Spleen (tissue), 7 donors: ENCODE measurements around the gene NEBL.

Experiments
- CTCF ChIP-seq, 11 experiments: fragments of 200-600 bp in 7 of 11; fragments of 450-650 bp in 4 of 11; sonication (generic) in 4 of 11; IDR thresholded peaks in 8 of 11; conservative IDR thresholded peaks in 3 of 11; 1 replicate in 7 of 11; 2 replicates in 4 of 11; pipeline versions ENCODE4 v1.4.0 to v1.8.0; 2016 to 2021; ENCODE audit warnings: antibody characterized with exemption in 11 of 11, inconsistent platforms in 4 of 11, mild to moderate bottlenecking in 1 of 11
- POLR2AphosphoS5 ChIP-seq, 3 donors: sonication (generic); formaldehyde crosslinking; IDR thresholded peaks; one replicate each; pipeline ENCODE4 v1.5.1; 2017; ENCODE audit warnings: antibody characterized with exemption in 3 of 3
- donor health status: DM: no; HTN: no; CAD: no; lungs with moderate emphysema.
- donor health status: DM: no; HTN: no; CAD: no.
- donor health status: DM: no; HTN: no; CAD: no.

- TF ChIP-seq CTCF (IDR thresholded peaks at IDR 0.05 in 8 of 11, conservative IDR thresholded peaks at IDR 0.05 in 3 of 11) = no peak
- TF ChIP-seq POLR2AphosphoS5 (IDR thresholded peaks at IDR 0.05) = no peak
These were observed 90.6 kb downstream of the NEBL start for GRCh38 chr10:20806487-20806886.
